NT2/D1 (cell line): ENCODE measurements around the gene EHF.

Experiments
- DNase-seq: peaks from one replicate; pipeline ENCODE4 v3.0.0-alpha.2; 2011; ENCODE audit warnings: low read depth, low spot score
- H3K27me3 ChIP-seq: 2 replicates; pipeline ENCODE4 v1.6.0; 2011; ENCODE audit warnings: mild to moderate bottlenecking; ENCODE audit not compliant: insufficient read length, insufficient read depth
- H3K36me3 ChIP-seq: 2 replicates; pipeline ENCODE4 v1.6.1; 2011; ENCODE audit warnings: mild to moderate bottlenecking, low read length, mixed read lengths; ENCODE audit not compliant: insufficient read depth, insufficient read length
- H3K4me1 ChIP-seq: 2 replicates; pipeline ENCODE4 v1.5.1; 2011; ENCODE audit not compliant: insufficient read depth, insufficient read length
- H3K4me3 ChIP-seq: 2 replicates; pipeline ENCODE4 v1.5.1; 2011; ENCODE audit warnings: low read depth; ENCODE audit not compliant: insufficient read length
- H3K9ac ChIP-seq: 2 replicates; pipeline ENCODE4 v1.6.0; 2011; ENCODE audit warnings: low read depth; ENCODE audit not compliant: insufficient read length
- H3K9me3 ChIP-seq: 2 replicates; pipeline ENCODE4 v1.5.1; 2011; ENCODE audit warnings: mild to moderate bottlenecking, low read length; ENCODE audit not compliant: insufficient read depth
- SUZ12 ChIP-seq: IDR thresholded peaks from 2 replicates; pipeline ENCODE4 v1.6.1; 2011; ENCODE audit not compliant: insufficient read length, insufficient read depth; ENCODE audit errors: extremely low read depth
- YY1 ChIP-seq: IDR thresholded peaks from 2 replicates; pipeline ENCODE4 v1.6.1; 2011; ENCODE audit not compliant: insufficient read length, insufficient read depth
- ZNF274 ChIP-seq: IDR thresholded peaks from 2 replicates; pipeline ENCODE4 v1.6.1; 2011; ENCODE audit warnings: mild to moderate bottlenecking, low read depth, low read length

Gene EHF

DNA sequence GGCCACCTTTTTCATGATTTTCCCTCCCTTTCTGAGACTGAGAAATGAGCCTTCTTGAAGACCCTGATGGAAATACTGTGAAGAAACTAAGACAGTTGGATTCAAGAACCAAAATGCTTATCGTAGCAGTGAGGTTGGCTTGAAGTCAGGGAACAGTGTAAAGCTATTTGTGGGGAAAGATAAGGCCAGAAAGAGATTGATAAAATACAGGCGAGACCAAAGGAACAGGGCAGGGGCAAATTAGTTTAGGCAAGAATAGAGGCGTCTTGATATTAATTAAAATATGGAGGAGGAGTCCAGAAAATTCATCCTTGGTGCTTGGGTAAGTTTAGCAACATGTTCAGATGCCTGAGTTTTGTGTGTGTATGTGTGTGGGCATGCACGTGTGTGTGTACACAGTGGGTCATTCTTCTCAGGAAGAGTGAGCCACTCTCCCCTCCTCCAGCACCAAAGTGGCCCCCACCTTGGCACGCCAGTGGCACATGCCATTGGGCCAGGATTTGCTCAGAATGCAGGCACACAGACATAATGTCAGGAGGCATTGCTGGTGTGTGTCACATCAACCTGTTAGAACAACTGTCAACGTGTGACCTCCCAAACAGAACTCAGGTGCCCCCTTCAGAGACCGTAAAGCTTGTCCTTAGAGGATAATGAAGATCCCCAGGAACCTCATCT is 3.9 kb upstream of the EHF start:
- DNase-seq: no peak
- Histone ChIP-seq H3K4me1 (no peaks in the 10 kb centered on the region), H3K9ac (no peak overlapping the region), H3K4me3 (no peak overlapping the region), H3K36me3 (no peaks in the 10 kb centered on the region), H3K27me3 (no peaks in the 10 kb centered on the region), H3K9me3 (no peaks in the 10 kb centered on the region)
- no peak for TF ChIP-seq SUZ12
- TF ChIP-seq YY1: no peak
- TF ChIP-seq ZNF274: no peak

GRCh38 chr11:34618406-34618805 is 2.5 kb upstream of the EHF start:
- no peak for DNase-seq
- no peaks in the 10 kb centered on the region for H3K27me3 ChIP-seq
- H3K9ac ChIP-seq: no peak overlapping the region
- H3K4me1 ChIP-seq: no peaks in the 10 kb centered on the region
- H3K4me3 ChIP-seq: no peak overlapping the region
- no peak for TF ChIP-seq ZNF274
- TF ChIP-seq SUZ12: no peak
- TF ChIP-seq YY1: no peak
- H3K9me3 ChIP-seq: no peaks in the 10 kb centered on the region
- H3K36me3 ChIP-seq: no peaks in the 10 kb centered on the region

GRCh38 chr11:34619062-34619516 is 1.8 kb upstream of the EHF start:
- DNase-seq: no peak
- Histone ChIP-seq H3K4me1 (no peaks in the 10 kb centered on the region), H3K27me3 (no peaks in the 10 kb centered on the region), H3K9me3 (no peaks in the 10 kb centered on the region), H3K9ac (no peak overlapping the region), H3K4me3 (no peak overlapping the region), H3K36me3 (no peaks in the 10 kb centered on the region)
- TF ChIP-seq ZNF274: no peak
- TF ChIP-seq YY1: no peak
- no peak for TF ChIP-seq SUZ12

DNA sequence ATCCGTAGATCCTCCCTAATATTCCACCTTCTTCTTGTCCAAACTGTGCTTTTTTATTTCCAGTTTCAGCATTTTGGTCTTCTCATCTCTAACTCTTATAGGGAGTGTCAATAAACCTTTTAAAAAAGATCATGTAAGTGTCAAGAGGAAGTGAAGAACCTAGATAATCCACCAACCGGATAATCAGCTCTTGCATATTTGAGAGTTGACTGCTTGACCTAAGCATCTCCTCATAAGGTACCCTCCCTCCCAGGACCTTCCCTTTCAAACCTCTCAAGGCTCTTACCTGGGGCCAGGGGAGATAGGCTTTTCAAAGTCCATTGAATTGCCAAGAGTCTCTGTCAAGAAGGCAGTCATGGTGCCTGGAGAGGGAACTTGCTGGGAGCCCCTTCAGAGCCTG is 691 bp upstream of the EHF start:
- TF ChIP-seq SUZ12 (no peak), YY1 (no peak)
- no peaks in the 10 kb centered on the region for H3K36me3 ChIP-seq
- H3K9ac ChIP-seq: no peak overlapping the region
- no peaks in the 10 kb centered on the region for H3K27me3 ChIP-seq
- no peaks in the 10 kb centered on the region for H3K4me1 ChIP-seq
- H3K9me3 ChIP-seq: no peaks in the 10 kb centered on the region
- no peak for DNase-seq
- no peak overlapping the region for H3K4me3 ChIP-seq

DNA sequence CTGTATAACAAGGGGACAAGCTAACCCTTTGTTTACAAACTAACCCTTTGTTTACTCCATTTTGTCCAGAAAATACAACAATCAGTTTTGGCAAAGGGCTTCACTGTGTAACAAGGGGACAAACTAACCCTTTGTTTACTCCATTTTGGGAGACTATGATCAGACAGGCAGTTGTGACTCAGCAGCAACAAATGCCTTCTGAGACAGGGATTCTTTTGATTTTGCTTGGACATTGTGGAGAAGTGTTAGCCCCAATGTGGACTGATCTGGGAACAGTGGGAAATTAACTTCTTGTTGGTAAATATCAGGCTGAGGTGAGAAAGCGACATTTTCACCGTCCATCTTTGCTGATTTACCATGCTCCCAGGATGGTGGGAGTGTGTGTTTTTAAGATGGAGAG is 983 bp downstream of the EHF start:
- Histone ChIP-seq H3K27me3 (no peaks in the 10 kb centered on the region), H3K9me3 (no peaks in the 10 kb centered on the region), H3K4me3 (no peak overlapping the region), H3K4me1 (no peaks in the 10 kb centered on the region), H3K9ac (no peak overlapping the region), H3K36me3 (no peaks in the 10 kb centered on the region)
- TF ChIP-seq ZNF274 (no peak), SUZ12 (no peak), YY1 (no peak)
- DNase-seq: no peak

DNA sequence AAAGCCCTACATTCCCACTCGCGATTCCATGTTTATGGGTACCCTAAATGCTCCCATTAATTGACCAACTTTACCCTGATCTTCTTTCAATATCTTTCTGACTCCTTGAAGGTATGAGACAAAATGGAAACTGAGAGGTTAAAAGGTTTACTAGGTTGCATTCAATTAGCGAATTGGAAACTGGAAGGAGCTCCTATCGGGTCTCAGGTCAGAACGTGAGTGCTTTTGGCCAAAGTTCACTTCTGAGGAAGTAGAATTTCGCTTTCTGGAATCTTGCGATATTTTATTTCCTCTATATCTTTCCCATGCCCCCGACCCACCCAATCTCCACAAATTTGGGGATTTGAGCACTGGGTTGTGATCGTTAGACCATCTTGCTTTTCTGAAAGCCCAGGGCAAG is 2.6 kb downstream of the EHF start:
- no peaks in the 10 kb centered on the region for H3K4me1 ChIP-seq
- no peak overlapping the region for H3K4me3 ChIP-seq
- no peaks in the 10 kb centered on the region for H3K27me3 ChIP-seq
- DNase-seq: no peak
- H3K36me3 ChIP-seq: no peaks in the 10 kb centered on the region
- no peak overlapping the region for H3K9ac ChIP-seq
- TF ChIP-seq SUZ12 (no peak), ZNF274 (no peak), YY1 (no peak)
- H3K9me3 ChIP-seq: no peaks in the 10 kb centered on the region

DNA sequence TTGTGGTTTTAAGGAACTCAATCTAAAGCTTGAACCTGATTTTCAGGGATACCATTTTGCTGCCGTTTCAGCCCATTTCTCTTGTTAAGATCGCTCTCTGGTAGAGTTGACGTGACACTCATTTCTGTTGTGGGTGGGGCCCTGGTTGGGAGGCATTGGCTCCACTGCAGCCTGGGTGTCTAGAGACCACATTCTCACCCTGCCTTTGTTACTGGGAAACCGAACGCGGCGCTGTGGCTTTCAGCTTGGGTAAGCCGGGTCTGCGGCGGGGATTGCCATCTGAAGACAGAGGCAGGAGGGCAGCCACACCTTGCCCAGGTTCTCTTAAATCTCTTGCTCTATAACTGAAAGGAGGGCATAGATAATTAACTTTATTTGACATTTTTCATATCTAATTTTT is 3.2 kb downstream of the EHF start:
- no peak overlapping the region for H3K4me3 ChIP-seq
- no peaks in the 10 kb centered on the region for H3K27me3 ChIP-seq
- no peaks in the 10 kb centered on the region for H3K4me1 ChIP-seq
- no peak overlapping the region for H3K9ac ChIP-seq
- DNase-seq: no peak
- H3K36me3 ChIP-seq: no peaks in the 10 kb centered on the region
- TF ChIP-seq SUZ12: no peak
- no peak for TF ChIP-seq ZNF274
- TF ChIP-seq YY1: no peak
- H3K9me3 ChIP-seq: no peaks in the 10 kb centered on the region

GRCh38 chr11:34625576-34625975 is 4.7 kb downstream of the EHF start:
- Histone ChIP-seq H3K9ac (no peak overlapping the region), H3K36me3 (no peaks in the 10 kb centered on the region), H3K27me3 (no peaks in the 10 kb centered on the region), H3K4me1 (no peaks in the 10 kb centered on the region), H3K9me3 (no peaks in the 10 kb centered on the region), H3K4me3 (no peak overlapping the region)
- TF ChIP-seq SUZ12 (no peak), YY1 (no peak), ZNF274 (no peak)
- no peak for DNase-seq
